SIG-M5 treated with dmso at 0.1 percent for 504 hours (cell line): ENCODE measurements around the gene YIF1B.
"Not testable (repeated sequence)": the region's sequence is repeated elsewhere in the genome, so short reads cannot be mapped to it uniquely, and the experiment has no call there.

ENCODE experiments used
- DNase-seq: peaks from one replicate; lab custom pipeline; 2025; ENCODE audit not compliant: unreplicated experiment; lab: John Stamatoyannopoulos, UW

The YIF1B gene

DNA sequence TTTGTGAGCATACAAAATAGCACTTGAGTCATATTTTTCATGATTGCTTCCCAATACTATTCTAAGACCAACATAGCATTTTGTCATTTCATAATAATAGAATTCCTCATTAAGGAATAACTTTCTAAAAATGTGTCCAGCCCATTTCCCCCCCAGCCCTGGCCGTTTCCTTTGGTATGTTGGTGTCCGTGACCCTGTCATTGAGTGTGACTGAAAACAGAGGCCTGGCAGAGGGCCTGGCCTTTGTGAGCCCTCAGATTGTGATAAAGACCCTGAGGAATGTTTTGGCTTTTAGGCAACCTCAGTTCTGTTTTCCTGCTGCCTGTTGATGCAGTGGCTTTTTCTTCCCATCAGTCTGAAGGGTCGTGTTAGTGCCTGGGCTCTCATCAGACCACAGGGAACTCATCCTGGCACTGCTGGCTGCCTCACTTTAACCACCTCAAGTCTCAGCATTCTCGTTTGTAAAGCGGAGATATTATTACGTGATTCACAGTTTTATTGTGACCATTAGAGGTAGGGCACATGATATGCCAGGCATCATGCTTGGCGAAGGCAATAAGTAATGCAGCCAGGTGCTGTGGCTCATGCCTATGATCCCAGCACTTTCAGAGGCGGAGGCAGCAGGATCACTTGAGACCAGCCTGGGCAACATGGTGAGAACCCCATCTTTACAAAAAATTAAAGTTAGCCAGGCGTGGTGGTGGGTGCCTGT is 37.6 kb downstream of the YIF1B start:
- DNase-seq, result no peak

DNA sequence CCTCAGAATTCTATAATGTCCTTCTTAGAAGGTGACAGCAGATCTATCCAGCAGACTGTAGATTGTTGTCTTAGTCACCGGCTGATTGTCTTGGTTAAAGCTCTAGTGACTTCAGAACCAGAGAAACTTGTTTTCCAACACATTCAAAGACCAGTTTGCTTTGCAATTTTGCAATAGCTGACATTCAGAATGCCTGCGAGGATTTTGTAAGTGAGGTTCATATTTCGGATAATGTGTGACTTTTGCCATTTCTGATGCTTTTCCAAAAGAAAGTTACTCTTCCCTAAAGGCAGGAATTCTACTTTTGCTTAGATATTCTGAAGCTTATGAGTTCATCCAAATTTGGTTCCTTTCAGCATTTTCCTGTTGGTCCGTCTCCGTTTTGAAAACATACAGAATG is 38.2 kb downstream of the YIF1B start:
- DNase-seq, result peak; percentile 54

- DNase-seq, result no peak
Observed at GRCh38 chr19:38276942-38277517, 38.7 kb downstream of the YIF1B start.

GRCh38 chr19:38274739-38275138 is 41.0 kb downstream of the YIF1B start:
- DNase-seq, result no peak

GRCh38 chr19:38273499-38273898 is 42.2 kb downstream of the YIF1B start:
- no peak for DNase-seq

- no peak for DNase-seq
Observed at GRCh38 chr19:38270587-38271167, 45.1 kb downstream of the YIF1B start.

- DNase-seq, result no peak
Observed at GRCh38 chr19:38268539-38268938, 47.2 kb downstream of the YIF1B start.

DNA sequence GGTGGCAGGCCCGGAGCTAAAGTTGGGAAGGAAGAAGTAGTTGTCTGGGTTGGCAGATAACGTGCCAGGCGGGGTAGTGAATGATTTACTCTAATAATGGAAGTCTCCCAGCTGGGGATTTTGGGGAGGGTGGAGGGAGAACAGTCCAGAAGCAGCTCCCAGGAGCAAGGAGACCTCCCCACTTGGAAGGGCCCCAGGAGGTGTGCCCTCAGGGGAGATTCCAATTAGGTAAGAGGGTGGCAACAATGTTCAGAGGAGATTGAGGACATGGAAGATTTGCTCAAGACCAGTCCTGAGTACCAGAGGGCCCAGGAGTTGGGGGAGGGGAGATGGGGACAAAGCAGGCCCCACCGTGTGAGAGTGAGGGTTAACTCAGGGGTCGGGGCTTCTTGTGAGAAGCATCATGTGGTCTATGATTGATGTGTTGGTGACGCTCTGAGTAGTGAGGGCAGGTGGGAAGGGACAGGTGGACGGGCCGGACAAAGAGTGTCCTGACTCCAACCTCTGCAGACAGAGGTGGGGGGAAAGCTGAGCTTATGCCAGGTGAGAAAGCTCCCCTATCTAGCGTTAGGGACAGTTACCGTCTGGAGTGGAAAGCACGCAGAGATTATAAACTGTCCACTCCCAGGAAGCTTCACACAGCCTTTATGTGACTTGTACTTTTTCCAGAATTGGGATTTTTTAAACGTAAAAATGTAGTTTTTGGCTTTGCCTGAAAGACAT is 47.8 kb downstream of the YIF1B start:
- DNase-seq, result no peak

- DNase-seq, result no peak
Observed at GRCh38 chr19:38266981-38267597, 48.7 kb downstream of the YIF1B start.

- no peak for DNase-seq
Observed at GRCh38 chr19:38265921-38266429, 49.8 kb downstream of the YIF1B start.

DNA sequence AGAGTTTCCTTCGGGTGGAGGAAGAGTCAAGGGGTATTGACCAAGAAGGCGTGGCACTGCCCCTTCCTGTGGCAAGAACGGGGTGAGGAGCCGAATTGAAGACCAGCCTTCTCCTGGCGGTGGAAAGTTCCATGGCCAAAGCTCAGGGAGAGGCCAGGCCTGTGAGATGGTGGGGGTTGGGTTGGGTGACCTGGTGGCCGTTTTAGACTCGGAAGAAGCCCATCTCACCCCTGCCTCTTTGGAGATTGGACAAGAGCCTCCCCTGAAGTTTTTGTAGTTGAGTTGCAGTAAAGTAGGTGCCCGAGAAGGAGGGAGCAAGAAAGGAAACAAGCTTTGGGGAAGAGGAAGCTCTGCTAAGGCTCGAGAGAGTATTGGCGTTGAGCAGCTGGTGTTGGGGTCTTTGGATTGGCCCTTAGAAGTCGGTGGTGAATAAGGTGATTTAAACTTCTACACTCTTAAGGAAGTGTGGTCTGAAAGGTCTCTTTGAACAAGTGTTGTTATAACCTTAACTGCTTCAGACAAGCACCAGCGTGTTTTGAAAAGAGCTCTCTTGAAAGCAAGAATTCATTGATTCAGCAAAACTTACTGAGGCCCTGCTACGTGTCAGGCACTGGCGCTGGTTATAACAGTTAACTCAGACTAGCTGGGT is 50.4 kb downstream of the YIF1B start:
- DNase-seq, result peak; percentile 21

- DNase-seq, result no peak
Observed at GRCh38 chr19:38264486-38265212, 51.1 kb downstream of the YIF1B start, which contains the start of gene SPINT2. TSS of gene SPINT2 (plus strand) at chr19:38264573. CDS start at chr19:38264893, 320 bp downstream.

DNA sequence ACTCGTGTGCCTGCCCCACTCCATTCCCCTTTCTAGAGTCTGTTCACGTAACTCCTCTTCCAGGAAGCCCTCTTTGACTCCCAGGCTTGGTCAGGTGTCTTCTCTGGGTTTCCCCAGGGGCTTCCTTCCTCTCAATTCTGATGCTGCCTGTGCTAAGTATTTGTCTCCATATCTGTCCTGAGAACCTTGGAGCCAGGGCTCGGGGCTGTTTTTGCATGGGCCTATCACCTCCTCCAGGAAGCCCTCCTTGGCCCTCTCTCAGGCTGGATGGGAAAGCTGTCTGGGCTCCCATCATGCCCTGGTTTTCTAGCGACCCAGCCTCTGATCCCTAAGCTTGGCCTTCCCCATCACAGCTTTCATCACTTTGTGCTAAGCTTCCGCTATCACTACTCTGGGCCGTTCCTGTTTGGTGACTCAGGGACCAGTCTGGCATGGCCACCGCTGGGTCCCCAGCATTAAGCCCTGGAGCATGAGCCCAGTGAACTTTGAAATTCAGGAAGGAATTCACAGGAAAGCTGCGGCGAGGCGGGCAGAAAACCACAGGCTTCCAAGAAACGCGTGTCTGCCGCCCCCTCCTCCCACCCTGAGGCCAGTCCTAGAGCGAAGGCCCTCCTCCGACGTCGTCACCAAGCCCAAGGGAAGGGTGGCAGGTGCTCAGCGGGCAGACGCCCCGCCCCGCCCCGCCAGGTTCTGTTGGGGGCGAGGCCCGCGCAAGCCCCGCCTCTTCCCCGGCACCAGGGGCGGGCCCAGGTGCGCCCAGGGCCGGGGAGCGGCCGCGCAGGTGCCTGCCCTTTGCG is 51.9 kb downstream of the YIF1B start:
- peak; percentile 54 for DNase-seq

GRCh38 chr19:38262585-38263268 is 53.0 kb downstream of the YIF1B start:
- no peak for DNase-seq

- not testable (repeated sequence) for DNase-seq
Observed at GRCh38 chr19:38261942-38262341, 53.8 kb downstream of the YIF1B start.

DNA sequence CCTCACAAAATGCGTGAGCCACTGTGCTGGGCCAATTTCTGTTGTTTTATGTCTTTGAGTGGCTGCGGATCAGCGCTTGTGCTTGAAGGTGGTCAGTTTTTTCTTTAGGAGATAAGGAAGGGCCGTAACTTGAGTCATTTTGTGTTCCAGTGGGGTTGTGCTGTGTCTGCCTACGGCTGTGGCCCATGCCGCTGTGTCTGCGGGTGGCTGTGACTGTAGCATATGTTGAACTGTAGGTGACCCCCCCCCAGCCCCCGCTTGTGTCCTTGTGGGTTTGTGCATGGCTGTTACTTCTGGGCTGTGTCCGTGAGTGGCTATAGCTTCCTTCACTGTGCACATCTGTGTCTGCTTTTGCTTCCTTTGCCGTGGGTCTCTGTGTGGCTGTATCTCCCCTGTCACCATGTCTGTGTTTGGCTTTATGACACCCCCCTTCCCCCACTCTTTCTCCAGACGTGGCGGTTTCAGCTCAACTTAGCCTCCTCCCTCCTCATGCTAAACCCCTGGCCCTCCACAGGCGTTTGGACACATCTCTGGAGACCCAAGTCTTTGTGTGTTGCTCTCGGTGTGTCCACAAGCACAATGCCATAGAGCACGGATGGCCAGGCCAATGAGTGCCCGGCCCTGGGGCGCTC is 60.2 kb downstream of the YIF1B start:
- no peak for DNase-seq

- DNase-seq, result no peak
Observed at GRCh38 chr19:38253788-38254187, 62.0 kb downstream of the YIF1B start.
